HCEC 1CT (cell line): Measurements from ENCODE around the gene SIAE.
A peak's percentile ranks its signal among the peaks of the same experiment; 100 is the strongest.

Experiments
- DNase-seq: peaks from one replicate; pipeline ENCODE4 v3.0.0-alpha.2; 2017

The SIAE gene

GRCh38 chr11:124622531-124623451, 50.7 kb downstream of the SIAE start, which contains the start of gene TBRG1:
Gene TBRG1, plus strand, starts transcription at chr11:124622864. Its CDS starts 220 bp downstream, at chr11:124623084.
- peak; percentile 91 for DNase-seq

- DNase-seq, result no peak
Observed at GRCh38 chr11:124618863-124619262, 54.7 kb downstream of the SIAE start.

GRCh38 chr11:124612567-124613246, 60.8 kb downstream of the SIAE start:
- DNase-seq, result no peak

GRCh38 chr11:124612045-124612444, 61.5 kb downstream of the SIAE start:
- DNase-seq, result no peak

GRCh38 chr11:124611064-124611463, 62.5 kb downstream of the SIAE start, which contains the start of gene PANX3:
Gene PANX3, plus strand, starts transcription at chr11:124611428. Its CDS starts 129 bp downstream, at chr11:124611557.
- DNase-seq, result no peak

GRCh38 chr11:124610295-124610694, 63.2 kb downstream of the SIAE start:
- DNase-seq, result no peak

- DNase-seq, result peak; percentile 50
Observed at GRCh38 chr11:124608147-124608546, 65.4 kb downstream of the SIAE start.

- DNase-seq, result no peak
Observed at GRCh38 chr11:124605719-124606118, 67.8 kb downstream of the SIAE start.

- DNase-seq, result peak; percentile 22
Observed at GRCh38 chr11:124602723-124603122, 70.8 kb downstream of the SIAE start.

GRCh38 chr11:124602193-124602592, 71.3 kb downstream of the SIAE start:
- peak; percentile 75 for DNase-seq

- DNase-seq, result no peak
Observed at GRCh38 chr11:124600621-124601320, 72.8 kb downstream of the SIAE start.

GRCh38 chr11:124597626-124598025, 75.9 kb downstream of the SIAE start:
- DNase-seq, result no peak

GRCh38 chr11:124595302-124595701, 78.2 kb downstream of the SIAE start:
- no peak for DNase-seq

- DNase-seq, result no peak
Observed at GRCh38 chr11:124592627-124593026, 80.9 kb downstream of the SIAE start.

GRCh38 chr11:124591430-124591829, 82.1 kb downstream of the SIAE start:
- DNase-seq, result no peak

- peak; percentile 45 for DNase-seq
Observed at GRCh38 chr11:124586238-124586860, 87.2 kb downstream of the SIAE start.

GRCh38 chr11:124584681-124585372, 88.7 kb downstream of the SIAE start:
- DNase-seq, result no peak

GRCh38 chr11:124583781-124584180, 89.8 kb downstream of the SIAE start:
- DNase-seq, result no peak
